NOMO-1 (cell line): ENCODE results near the gene SLC35F4.
"Not testable (repeated sequence)": the region's sequence is repeated elsewhere in the genome, so short reads cannot be mapped to it uniquely, and the experiment has no call there.

Source experiments
- DNase-seq, 2 experiments: peaks; one replicate each; lab custom pipeline; 2025; ENCODE audit not compliant: unreplicated experiment in 2 of 2; lab: John Stamatoyannopoulos, UW

Gene SLC35F4

DNA sequence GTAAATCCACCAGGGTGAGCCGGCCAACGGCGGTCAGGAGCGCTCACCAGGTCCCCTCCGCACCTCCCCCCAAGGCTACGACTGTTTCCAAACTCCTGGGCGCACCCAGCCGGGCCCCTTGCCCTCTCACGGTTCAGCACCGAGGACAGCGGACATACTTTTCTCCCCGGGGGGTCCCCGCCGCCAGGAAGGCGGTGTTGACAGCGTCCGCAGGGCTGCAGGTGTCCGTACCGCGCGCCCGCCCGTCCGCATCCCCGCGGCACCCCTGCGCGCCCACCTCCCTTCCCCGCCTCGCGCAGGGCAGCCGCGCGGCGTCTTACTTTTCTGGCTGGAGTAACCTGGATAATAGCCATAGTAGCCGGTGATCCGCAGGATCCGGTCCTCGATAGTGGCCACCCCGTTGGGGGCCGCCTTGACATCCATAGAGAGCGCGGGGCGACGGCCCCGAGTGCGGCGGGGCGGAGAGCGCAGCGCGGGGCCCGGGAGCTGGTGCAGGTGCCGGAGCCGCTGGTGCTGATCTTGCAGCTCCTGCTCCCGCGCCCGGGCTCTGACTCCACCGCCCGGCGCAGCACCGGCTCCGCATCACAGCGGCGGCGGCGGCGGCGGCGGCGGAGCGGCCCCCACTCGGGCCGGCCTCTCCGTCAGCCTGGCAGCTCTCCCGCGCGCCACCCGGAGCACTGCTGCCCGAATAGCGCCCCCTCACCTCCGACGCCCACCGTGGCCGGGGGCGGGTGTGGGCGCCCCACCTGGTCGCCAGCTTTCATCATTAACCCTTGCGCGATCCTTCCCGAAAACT, at the start of gene SLC35F4:
SLC35F4 (minus strand) TSS at position 690 of the 796 bp plus-strand sequence.
- no peak for DNase-seq

DNA sequence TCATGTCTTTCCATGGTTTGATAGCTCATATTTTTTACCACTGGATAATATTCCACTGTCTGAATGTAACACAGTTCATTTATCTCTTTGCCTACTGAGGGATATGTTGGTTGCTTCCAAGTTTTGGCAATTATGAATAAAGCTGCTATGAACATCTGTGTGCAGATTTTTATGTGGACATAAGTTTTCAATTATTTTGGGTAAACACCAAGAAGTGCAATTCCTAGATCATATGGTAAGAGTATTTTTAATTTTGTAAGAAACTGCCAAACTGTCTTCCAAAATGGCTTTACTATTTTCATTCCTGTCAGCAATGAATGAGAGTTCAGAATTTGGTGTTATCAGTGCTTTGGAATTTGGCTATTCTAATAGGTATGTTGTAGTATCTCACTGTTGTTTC, 43.7 kb upstream of the SLC35F4 start:
- no peak for DNase-seq

DNA sequence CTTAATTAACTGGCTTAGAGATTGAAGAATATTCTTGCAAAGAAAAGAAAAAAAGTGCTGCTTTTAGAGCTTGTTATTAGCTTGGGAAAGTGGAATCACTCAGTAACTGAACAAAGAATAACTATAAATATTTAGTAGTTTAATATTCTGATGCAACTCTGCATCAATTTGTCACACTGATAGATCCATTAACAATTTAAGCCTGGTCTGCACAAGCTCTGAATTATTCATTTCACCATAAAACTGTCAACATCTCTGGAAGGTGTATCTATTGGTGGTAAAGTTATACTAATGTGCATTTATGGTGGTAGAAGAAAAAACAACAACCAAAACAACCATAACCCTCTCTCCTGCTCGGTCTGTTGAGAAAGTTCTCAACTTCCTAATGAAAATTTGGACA, 38.1 kb upstream of the SLC35F4 start:
- DNase-seq, result no peak

DNA sequence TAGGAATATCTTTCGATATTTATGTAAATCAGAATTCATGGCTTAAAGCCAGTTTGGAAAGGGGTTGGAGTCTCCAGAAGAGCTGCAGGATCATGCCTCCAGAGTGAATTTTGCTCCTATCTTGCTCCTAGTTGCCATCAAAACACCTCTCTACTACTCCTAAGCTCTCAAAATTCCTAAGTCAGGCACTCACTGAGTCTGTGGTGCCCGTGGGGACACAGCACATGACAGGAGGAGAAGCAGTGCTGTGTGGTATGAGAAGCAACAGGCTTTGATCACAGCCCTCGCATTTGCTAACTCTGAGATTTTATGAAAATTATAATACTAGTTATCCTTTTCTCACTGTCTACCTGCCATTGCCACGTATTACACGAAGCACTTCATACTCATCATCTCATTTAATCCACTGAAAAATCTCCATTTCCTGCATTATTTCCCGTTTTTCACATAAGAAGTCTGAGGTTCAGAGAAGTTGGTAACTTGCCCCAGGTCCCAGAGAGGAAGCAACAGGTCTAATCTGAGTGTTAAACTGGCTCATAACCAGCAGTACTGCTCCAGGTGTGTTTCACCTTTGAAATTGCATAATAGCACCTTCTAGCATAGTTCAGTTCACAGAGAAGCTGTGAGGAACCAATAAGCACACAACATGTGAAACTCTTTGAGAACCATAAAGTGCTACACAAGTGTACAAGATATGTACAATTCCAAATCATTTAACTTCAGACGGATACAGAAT, 33.1 kb upstream of the SLC35F4 start:
- DNase-seq, result no peak

DNA sequence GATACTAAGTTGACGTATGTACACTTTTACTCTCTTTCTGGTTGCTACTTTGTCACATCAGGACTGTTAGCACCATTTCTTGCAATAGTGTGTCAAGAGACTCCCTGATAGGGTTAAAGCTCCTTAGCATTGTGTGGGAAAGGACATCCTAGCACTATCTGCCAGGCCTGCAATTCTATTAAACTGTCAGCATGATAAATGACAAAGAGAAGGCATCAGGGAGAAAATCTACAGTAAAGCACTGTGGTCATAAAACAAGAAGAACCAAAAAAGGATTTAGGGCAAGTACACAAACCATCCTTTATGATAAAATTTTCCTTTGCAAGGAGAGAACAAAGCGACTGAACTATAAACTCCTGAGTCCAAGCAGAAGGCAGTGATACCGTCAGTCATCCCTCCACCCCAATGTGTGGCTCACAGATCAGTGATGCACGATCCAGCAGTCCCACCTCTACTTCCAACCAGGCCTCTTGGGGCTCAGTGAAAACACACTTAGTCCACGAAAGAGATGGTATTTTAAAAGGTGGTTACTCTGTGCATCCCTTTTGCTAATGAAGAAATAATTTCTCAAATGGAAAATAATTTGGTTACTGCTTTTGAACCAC, 31.4 kb upstream of the SLC35F4 start:
- DNase-seq, result no peak

DNA sequence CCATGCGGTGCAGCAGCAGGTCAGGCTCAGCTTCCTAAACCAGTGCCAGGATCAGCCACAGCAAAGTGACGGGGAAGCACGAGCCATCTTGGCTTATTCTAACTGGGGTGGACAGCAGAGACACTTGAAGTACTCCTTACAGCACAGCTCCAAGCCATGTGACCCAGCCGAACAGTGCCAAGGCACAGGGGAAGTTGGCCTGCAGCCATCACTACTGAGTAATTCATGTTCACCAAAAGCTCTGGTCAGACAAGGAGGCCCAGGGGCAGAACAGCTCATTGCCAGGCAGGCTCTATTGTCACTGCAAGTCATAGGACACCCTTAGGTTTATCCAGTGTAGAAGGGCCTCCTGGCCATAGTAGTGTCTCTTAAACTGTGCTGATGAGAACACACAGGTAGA, 23.4 kb upstream of the SLC35F4 start:
- DNase-seq, result no peak

DNA sequence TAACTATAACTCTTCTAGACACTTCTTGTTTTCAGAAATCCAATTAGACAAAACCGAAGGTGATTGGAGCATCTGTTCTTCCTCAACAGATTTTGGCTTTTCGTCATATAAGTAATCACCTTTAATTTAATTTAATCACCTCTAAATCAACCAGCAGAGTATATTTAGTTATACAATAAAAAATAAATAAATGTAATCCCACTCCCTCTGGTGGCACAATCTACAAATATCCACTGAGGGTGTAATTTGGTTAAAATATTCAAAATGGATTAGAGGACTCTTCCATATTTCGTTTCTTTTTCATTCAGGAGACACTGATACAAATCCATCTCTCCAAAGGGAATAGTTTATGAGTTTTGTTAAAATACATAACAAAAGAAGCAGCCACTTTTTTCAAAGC, 18.3 kb upstream of the SLC35F4 start:
- DNase-seq, result no peak

DNA sequence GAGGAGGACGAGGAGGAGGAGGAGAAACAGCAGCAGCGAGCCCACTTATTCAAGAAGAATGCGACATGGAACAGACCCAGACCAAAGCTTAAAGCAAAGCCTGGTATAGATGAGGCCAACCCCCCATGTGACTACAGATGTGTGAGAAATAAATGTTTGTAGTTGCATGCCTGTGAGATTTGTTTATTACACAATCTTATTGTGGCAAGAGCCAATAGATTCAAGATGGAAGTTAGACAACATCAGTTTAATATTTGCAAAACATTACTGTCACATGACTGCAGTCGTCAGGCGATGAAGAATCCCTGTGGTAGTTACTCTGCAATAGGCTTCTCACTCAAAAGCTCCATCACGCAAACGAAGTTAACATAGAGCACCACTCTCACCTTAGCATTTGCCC, 17.2 kb upstream of the SLC35F4 start:
- no peak for DNase-seq

DNA sequence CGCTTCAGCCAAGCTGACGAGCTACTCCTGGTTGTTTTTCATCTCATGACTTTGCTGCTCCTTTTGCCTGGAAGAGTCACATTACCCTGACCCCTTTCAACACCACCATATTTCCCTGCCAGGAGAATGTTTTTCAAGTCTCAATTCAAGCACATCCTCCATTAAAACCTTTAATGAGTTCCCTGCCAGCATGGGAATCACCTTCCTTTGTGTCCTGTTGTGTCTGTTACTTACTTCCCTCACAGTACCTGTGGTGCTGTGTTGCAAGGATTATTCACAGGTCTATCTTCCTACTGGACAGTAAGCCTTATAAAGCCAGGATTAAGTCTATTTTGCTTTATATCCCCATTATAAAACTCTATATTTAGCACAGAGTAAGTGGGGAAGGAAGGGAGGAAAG, 13.6 kb upstream of the SLC35F4 start:
- no peak for DNase-seq

DNA sequence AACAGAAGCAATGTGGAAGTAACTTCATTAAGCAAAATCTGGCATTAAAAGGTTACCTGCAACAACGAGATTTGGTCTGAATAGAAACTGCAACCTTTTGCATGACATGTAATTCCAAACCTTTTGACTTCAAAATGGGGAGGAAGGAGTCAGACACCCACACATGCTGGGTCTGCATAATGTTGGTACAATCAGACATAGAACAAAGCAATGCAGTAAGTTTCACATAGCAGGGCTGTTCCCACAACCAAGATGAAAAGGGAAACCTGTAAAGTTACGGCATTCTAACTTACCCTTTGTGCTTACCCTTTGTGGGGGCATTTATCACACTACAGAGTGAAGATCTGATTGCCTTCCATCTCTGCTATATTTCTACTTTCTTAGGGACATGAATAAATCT, 10.1 kb upstream of the SLC35F4 start:
- DNase-seq, result no peak

DNA sequence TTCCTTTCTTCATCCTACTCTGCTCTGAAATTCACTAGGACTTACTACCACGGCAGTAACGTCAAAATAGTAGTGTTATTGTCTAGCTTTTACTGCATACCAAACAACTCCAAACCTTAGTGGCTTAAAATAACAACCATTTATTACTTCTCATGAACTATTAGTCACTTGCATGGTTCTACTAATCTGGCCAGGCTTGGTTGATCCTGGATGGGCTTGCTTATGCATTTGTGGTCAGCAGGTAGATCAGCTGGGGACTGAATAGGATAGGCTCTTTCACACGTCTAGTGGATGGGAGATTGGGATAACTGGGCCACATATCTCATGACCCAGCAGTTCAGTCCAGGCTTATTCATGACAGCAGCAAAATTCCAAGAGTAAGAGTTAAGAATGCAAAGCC, 9.4 kb upstream of the SLC35F4 start:
- no peak for DNase-seq

DNA sequence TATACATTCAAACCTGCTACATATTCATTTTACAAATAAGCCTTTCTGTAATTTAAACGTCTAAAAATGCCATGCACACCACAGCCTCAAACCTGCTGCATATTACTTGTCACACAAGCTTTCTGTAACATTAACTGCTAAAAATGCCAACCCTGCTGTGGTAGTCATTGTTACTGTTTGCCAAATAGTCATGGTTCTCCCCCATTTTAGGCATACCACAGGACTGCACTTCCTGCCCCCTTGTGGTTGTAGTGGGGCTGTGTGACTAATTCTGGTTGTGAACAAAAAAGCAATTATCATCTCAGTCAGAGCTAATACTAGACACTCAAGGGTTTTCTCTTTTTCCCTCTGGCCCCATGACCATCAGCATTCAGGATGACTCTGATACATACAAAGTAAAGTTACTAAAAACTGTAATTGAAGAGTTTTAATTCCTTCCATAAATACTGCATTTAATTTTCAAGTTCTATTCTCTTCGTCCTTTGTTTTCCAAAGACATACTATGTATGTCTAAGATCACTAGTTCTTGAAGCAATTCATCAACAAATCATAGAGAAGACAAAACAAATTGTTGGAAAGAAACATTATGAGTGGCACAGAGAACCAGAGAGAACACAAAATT, 5.7 kb upstream of the SLC35F4 start:
- peak; percentile 2 to 13 for DNase-seq

DNA sequence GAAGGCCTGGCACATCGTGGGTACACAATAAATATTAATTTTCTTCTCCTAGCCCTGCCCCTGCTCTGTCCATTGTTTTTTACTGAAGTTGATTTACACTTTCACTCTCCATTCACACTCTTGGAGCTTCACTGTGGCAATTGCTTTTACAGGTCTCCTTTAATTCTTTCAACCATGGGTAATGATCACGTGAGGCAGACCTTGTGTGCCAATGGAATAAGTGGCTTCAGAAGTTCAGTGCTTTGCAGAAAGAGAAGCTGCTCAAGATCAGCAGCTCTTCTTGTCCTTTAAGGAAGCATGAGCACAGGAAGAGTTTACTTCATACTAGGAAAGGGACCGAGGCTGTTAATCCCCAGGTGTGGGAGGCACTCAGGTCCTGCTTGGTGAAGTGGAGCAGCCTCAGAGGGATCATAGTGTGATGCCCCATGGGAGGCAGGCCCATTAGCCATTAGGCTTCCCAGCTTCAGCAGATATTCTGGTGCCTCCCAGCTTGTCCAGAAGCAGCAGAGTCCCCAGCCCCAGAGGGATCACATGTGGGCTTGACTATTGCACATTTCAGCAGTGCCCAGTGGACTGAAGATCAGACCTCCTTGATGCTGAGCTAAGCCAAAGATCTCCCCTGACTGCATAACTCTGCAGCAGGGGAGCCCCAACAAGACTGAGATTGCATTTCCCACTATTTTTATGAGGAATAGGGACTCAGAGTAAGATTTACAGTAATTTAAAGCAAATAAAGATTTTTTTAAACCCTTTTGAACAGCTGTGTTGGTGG, 5.0 kb upstream of the SLC35F4 start:
- no peak for DNase-seq

DNA sequence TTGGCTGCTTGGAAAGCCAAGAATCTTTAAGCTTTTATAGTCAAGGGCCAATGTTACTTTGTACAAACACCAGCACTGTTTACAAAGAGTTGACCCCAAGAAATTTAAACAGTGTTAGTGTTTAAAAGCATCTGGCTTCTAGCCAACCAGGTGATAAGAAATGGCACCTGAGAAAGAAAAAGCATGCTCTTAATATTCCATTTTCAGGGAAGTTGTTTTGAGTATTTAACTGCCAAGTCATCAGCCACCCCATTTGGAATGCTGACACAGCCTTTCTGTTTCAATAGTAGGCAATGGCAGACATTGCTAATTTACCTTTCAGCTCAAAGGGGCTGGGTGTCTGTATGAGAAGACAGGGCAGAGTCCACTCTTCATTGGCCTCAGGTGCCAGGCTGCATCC, 3.7 kb upstream of the SLC35F4 start:
- DNase-seq, result no peak

DNA sequence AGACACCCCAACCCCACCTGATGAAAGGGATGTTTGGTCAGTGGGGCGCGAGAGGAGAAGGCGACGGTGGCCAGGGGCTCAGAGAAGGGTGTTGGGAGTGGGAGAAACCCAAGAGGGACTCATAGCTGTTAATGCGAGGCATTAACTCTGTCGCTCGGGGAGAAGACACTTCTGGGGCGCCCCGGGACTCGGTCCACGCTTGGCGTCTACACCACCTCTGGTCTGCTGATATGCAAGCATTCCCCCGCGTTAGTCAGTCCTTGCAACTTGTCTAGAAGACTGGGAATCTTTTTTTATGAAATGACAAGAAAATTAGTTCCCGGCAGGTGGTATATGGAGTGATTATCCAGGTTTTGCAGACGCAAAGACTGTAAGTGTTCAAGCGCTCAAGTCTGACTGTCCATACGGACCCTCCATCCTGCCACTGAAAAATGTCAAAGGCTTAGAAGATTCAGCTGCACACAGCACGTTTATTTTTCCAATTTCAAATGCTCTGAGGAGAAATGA, 360 bp upstream of the SLC35F4 start:
- no peak for DNase-seq

DNA sequence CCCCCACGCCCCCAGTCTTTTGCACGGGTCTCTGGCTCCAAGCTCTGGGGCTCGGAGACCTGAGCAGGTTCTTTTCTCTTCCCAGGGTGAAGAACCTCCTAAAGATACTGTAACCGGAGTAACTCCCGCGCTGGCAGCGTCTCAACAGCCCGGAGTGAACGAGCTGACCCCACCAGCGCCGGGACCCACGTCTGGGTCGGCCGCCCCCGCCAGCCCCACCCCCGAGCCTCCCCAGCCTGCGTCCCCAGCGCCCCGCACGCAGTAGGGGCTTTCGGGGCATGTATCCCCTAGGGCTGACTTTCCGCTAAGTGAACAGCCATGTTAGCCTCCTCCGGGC, 858 bp downstream of the SLC35F4 start:
- DNase-seq, result no peak

DNA sequence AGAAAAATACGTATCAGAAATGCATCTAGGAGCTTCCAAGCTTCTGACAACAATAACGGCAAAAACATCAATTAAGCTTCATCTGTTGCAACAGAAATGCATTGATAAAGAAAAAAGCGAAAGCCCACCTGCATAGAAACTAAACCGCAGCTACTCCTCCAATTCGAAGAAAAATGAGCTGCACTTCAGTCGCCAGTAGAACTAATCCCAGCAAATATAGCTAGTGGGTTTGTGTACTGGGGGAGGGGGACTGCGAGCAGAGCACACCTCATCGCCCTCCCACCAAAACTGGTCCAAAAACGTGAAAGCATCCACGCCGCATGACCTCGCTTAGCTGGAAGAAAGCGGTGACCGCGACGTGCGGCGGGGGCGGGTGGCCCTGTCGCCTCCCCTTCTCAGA, 1.2 kb downstream of the SLC35F4 start:
- DNase-seq, result no peak

DNA sequence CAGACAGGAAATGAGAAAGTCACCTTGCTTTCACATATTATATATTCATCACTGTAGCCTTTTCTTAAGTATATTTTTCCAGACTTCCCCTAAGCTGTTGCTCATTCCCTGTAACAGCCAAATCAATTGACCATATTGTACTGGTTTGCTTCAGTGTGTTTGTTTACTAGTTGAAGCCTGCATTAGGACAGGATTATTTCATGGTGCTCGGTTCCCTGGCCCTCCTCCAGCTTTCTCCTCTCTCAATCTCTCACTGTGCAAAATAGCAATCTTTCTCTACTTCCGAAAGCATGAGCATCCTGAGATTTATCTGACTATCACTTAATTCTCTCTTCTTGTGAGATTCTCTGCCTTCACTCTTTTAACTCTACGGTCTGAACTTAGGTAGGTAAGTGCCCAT, 2.4 kb downstream of the SLC35F4 start:
- DNase-seq, result no peak

DNA sequence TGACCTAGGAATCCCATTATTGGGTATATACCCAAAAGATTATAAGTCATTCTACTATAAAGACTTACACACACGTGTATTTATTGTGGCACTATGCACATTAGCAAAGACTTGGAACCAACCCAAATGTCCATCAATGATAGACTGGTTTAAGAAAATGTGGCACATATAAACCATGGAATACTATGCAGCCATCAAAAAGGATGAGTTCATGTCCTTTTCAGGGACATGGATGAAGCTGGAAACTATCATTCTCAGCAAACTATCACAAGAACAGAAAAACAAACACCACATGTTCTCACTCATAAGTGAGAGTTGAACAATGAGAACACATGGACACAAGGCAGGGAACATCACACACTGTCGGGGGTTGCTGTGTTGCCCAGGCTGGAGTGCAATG, 10.2 kb downstream of the SLC35F4 start:
- DNase-seq, result not testable (repeated sequence)

DNA sequence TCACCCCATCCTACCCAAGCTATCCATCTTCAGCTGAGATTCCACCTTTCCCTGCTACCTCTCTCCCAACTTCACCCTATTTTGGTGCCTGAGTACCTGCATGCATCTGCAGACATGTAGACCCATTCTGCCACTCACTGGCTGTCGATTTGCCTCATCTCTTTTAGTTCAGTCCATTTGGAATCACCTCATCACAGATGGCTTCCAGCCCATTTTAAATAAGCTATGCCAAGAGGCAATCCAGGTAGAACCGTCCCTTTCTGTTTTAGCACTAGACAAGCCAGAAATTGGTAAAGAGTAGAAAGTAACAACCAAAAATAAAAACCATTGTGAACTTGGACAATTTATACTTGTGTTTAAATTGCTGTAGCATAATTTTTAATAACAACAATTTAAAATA, 11.3 kb downstream of the SLC35F4 start:
- DNase-seq, result no peak

DNA sequence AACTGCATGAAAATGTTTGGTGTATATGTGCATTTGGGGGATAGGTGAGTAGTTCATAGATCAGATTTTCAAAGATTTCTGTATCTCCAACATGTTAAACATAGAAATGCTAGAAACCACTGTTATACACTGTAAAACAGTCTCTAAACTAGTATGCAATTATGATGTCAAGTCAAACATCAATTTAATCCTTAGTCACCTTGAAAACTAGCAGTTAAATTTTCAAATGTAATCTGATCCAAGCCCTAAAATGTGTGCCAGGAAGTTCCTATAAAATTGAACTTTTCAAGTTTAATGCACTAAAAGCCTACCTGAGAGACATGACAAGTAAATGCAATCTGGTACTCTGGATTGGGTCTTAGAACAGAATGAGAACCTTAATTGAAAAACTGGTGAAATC, 14.5 kb downstream of the SLC35F4 start:
- no peak for DNase-seq
